Activated gamma-delta T cell treated with anti-CD3 and anti-CD28 coated beads, Interleukin-2, amount 50 U/mL, for 16 hours (primary cell): ENCODE results near the gene GPC6.

ENCODE experiments used
- DNase-seq: peaks from one replicate; pipeline ENCODE4 v3.0.0-alpha.2; 2020; ENCODE audit warnings: low read depth

The GPC6 gene

GRCh38 chr13:93268327-93269028 lies 41.9 kb downstream of the GPC6 start:
- no peak for DNase-seq

GRCh38 chr13:93270769-93271742 lies 44.4 kb downstream of the GPC6 start:
- no peak for DNase-seq

GRCh38 chr13:93279982-93280381 lies 53.4 kb downstream of the GPC6 start:
- DNase-seq: no peak

GRCh38 chr13:93280688-93281087 lies 54.1 kb downstream of the GPC6 start:
- DNase-seq: no peak

- no peak for DNase-seq
These were observed 56.6 kb downstream of the GPC6 start for GRCh38 chr13:93283255-93283654.

- no peak for DNase-seq
These were observed 57.5 kb downstream of the GPC6 start for GRCh38 chr13:93284064-93284463.

DNA sequence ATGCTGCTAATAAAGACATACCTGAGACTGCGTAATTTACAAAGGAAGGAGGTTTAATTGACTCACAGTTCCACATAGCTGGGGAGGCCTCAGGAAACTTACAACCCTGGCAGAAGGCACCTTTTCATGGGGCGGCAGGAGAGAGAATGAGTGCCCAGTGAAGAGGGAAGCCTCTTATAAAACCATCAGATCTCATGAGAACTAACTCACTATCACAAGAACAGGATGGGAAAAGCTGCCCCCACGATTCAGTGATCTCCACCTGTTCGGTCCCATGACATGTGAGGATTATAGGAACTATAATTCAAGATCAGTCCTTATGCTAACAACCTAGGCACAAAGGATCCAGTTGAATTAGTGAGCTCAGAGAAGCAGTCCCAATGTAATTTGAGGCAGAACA lies 59.4 kb downstream of the GPC6 start:
- no peak for DNase-seq

- DNase-seq: no peak
These were observed 62.4 kb downstream of the GPC6 start for GRCh38 chr13:93289053-93289452.

DNA sequence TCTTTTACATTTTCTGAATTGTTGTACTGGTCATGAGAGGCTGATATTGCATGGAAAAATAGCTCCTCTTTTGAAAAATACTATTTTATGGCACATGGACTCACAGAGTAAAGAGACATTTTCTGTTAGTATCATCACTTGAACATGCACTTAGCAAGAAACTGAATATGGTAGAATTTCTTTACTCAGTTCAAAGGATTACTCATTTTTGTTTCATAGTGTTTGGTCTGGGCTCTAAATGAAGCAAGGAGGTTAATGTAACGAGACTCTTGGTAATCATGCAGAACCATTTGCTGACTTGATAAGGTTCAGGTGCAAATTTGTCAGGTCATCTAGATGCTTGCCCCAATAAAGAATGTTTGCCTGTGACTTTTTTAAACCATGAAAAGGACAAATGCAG lies 63.2 kb downstream of the GPC6 start:
- no peak for DNase-seq

- no peak for DNase-seq
These were observed 63.9 kb downstream of the GPC6 start for GRCh38 chr13:93290503-93290902.

- no peak for DNase-seq
These were observed 65.8 kb downstream of the GPC6 start for GRCh38 chr13:93292366-93292765.

DNA sequence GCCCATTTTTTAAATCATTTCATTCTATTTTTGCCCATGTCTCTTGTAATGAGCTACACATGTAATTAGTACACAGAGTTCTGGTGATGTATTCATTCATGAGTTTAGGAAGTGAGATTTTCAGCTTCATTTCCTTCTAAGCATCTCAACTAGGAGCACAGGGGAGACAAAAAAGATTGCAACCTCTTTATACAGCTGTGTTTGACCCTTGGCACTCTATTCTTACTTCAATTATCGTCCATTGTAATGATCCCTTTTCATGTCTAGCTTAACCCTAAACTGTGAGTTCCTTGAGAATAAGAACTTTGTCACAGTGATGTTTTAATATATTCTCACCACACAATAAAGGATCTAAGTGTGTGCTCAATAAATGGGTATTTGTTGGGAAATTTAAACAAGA lies 67.1 kb downstream of the GPC6 start:
- no peak for DNase-seq

DNA sequence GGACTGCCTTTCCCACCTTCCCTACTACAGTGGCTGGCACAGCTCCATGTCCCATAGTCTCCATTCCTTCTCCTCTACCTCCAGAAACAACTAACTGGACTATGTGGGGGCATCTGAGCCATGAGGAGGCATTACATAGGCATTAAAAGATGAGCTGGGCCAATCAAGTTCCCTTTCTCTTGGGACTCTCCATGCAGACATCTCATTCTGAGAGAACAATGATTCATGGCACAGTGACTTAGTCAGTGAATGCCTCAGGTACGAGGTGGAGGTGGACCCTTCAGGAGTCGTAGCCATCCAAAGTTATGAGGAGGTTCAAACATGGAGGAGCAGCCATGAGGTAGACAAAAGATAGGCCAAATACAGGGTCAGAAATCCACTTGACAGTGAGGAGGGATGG lies 70.0 kb downstream of the GPC6 start:
- no peak for DNase-seq

DNA sequence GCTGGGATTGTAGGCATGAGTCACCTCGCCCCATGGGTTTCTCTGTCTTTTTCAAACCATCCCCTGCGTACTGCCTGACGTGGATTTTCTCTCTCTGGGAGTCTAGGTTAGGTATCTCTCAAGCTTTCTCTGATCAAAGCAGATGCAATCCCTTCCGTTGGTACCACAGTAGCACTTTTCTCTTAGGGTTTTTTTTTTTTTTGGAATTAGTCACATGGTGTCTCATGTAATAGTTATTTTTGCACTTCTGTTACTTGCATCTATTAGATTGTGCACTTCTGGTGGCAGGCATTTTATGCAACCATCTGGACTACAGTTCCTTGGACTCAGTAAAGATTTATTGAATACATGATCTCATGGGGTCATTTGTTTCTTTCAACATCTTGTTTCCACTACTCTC lies 72.1 kb downstream of the GPC6 start:
- DNase-seq: no peak

DNA sequence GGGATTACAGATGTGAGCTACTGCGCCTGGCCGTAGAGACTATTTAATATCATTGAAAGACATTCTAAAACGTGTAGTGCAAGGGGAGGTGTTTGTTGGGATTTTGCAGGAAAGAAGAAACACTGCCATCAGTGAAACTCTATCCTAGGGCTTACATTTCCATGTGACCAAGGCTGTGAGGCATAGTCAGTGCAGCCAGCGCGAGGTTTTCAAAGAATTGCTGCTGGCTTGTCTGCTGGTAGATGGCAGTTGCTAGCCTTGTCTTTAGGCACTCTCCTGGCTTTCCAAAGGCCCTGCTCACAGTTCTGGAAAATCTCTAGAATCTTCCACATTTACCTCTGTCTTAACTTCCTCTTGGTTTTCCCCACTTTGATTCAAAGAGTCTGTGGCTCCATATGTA lies 77.5 kb downstream of the GPC6 start:
- DNase-seq: no peak

DNA sequence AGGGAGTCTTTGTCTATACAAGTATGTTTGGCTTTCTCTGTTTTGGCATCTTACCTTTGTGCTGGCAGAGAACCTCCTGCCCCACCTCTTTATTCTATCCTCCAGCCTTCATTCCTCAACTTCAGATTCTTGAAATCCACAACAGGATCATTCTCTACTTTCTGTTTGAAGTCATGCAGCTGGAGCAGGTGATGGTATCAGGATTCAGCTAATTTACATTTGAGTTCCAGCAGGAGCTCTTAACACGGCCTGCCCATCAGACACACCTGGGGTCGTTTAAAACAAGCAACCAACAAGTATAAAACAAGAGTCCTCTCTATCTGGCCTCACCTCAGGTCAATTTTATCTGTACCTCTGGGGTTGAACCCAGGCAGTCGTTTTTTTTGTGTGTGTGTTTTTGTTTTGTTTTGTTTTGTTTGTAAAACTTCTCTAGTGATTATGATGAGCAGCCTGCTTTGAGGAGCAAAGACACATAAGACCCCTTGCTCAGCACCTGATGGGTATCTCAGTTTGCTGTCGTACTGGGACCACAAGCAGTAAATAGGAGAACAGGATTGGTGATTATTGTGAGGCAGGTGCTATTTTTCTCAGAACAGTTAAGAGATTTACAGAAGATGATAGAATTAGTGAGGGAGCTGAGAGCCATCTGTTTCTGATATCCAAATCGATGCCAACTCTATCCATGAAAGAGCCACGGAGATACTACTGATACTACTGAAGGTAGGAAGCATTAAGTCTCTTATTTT lies 78.4 kb downstream of the GPC6 start:
- no peak for DNase-seq

GRCh38 chr13:93305886-93306285 lies 79.3 kb downstream of the GPC6 start:
- DNase-seq: no peak

GRCh38 chr13:93307136-93307535 lies 80.5 kb downstream of the GPC6 start:
- DNase-seq: no peak

DNA sequence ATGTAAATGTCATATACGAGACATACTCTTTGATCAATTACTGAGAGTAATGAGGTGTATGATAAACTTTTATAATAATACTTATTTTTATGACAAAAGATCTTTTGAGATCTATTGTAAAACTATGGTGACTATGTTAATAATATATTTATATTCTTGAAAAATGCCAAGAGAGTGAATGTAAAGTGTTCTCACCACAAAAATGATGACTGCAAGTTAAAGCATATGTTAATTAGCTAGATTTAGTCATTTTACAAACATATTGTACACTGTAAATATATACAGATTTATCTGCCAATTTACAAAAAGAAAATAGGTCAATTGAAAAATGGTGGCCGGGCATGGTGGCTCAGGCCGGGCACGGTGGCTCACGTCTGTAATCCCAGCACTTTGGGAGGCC lies 81.0 kb downstream of the GPC6 start:
- no peak for DNase-seq

DNA sequence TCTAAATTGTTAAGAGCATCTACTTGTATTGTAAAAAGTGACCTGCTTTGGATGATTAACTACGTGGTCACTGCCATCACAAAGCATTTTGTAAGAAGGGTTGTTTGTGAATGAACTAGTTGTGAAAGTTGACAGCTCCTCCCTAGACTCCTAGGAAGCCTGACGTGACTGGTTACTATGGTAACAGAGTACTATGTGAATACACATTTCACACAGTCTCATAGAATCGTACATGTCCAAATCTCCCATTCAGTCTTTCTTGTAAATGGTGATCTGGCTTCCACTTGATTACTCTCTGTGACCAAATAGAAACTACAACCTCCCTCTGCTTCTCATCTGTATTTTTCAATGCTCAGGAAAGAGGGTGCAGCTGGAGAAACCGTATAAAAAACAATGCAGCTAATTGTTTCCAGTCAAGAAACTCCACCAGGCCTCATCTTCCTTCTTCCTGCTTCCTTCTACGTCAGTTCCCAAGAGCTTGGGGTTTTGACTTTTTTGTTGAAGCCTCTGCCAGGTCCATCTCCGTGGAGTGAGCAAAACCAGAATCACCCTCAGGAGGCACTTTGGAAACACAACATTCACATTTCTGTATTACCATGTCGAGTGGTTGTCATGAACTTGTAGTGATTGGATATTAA lies 83.4 kb downstream of the GPC6 start:
- DNase-seq: no peak

GRCh38 chr13:93316841-93317240 lies 90.2 kb downstream of the GPC6 start:
- no peak for DNase-seq
